GM12801 (cell line): ENCODE data around the gene LAMC3.

Experiments
- TF ChIP-seq, protein P1 (sequence below): IDR thresholded peaks from one replicate; pipeline ENCODE4 v1.5.1; 2011; ENCODE audit warnings: control low read depth; ENCODE audit not compliant: insufficient read length; ENCODE audit errors: extremely low read depth

The LAMC3 gene

DNA sequence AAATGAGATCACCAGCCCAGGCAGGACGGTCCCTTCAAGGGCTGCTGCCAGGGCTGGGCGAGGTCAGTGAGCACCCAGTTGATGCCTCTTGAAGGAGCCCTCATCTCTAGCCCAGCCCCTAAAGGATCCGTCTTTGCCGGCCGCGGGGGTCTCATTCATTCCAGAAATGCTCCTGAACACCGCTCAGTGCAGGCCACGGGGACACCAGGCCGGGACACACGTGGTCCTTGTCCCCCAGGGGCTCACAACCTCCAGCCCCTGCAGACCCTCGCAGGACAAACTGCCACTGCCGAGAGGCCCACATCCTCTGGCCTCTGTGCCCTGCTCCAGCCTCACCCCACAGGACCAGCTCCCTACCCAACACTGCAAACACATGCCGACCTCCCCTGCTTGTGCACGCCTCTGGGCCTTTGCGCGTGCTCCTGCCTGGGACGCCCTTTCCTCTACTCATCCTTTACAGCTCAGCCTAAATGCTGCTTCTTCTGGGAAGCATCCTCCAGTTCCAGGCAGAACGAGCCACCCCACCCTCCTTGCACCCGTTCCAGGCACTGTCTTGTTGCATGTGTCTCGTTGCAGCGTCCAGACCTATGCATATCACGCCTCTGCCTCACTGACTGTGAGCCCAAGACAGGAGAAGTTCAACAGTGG, 10.3 kb upstream of the LAMC3 start:
- TF ChIP-seq, protein P1, sequence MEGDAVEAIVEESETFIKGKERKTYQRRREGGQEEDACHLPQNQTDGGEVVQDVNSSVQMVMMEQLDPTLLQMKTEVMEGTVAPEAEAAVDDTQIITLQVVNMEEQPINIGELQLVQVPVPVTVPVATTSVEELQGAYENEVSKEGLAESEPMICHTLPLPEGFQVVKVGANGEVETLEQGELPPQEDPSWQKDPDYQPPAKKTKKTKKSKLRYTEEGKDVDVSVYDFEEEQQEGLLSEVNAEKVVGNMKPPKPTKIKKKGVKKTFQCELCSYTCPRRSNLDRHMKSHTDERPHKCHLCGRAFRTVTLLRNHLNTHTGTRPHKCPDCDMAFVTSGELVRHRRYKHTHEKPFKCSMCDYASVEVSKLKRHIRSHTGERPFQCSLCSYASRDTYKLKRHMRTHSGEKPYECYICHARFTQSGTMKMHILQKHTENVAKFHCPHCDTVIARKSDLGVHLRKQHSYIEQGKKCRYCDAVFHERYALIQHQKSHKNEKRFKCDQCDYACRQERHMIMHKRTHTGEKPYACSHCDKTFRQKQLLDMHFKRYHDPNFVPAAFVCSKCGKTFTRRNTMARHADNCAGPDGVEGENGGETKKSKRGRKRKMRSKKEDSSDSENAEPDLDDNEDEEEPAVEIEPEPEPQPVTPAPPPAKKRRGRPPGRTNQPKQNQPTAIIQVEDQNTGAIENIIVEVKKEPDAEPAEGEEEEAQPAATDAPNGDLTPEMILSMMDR, result no peak

DNA sequence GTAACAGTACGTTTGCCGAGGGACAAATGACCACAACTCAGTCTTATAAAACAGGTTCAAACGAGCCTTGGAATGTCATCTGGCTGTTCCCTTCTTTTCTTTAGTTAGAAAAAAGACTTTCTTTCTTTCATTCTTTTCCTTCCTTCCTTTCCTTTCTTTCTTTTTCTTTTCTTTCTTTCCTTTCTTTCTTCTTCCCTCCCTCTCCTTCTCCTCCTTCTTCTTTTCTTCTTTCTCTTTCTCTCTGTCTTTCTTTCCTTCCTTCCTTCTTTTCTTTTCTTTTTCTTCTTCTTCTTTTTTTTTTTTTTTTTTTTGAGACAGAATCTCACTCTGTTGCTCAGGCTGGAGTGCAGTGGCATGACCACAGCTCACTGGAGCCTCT, 9.7 kb upstream of the LAMC3 start:
- TF ChIP-seq, protein P1, result no peak

DNA sequence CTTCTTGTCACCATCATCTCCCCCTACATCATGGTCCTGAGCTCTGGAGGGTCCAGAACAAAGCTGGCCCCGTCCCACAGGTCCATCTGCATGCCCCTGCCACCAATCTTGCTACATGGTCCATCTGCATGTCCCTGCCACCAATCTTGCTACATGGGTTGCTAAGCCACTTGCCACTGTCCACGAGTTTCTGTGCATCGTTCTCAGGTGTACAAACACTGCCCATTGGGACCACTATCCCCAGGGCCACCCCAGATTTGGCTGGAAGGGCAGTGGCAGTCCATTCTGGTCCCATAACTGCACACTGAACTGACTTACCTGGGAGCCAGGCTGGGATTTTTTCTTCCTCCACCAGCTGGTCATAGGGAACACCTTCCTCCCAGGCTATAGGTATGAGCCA, 8.0 kb upstream of the LAMC3 start:
- TF ChIP-seq, protein P1, result no peak

DNA sequence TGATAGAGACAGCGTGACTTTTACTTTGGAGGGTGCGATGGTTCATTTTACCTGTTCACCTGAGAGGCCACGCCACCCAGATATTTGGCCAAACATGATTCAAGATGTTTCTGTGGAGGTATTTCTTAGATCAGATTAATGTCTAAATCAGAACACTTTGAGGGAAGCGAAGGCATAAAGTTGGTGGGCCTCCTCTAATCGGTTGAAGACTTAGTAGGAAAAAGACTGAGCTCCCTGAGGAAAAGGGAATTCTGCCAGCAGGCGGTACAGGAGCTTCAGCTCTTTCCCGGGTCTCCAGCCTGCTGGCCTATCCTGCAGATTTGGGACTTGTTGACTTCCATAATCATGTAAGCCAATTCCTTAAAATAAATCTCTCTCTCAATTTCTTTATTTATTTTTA, 7.0 kb upstream of the LAMC3 start:
- TF ChIP-seq, protein P1, result no peak

DNA sequence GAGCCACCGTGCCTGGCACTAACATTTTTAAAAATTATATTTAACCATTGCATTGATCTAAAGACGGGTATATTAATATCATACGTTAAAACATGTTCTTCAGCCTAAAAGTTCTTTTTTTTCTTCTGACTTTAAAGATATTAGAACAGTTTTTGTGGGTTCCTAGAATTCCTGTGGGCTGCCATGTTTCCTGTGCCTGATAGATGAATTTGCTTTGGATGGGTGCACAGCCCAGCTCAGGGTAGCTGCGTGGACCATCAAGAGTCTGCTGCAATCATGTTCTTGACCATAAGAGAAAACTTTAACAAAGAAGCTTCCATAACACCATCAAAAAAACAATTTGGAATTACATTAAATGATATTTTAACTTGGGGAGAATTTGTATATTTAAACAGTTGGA, 2.4 kb upstream of the LAMC3 start:
- TF ChIP-seq, protein P1, result no peak

DNA sequence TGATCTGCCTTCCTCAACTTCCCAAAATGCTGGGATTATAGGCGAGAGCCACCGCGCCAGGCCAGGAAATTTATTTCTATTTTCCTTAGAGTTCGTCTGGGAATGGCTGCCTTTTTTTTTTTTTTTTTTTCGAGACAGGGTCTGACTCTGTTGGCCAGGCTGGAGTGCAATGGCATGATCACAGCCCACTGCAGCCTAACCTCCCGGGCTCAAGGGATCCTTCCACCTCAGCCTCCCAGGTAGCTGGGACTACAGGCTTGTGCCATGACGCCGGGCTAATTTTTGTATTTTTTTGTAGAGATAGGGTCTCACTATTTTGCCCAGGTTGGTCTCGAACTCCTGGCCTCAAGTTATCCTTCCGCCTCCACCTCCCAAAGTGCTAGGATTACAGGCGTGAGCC, 888 bp upstream of the LAMC3 start:
- TF ChIP-seq, protein P1, result no peak

DNA sequence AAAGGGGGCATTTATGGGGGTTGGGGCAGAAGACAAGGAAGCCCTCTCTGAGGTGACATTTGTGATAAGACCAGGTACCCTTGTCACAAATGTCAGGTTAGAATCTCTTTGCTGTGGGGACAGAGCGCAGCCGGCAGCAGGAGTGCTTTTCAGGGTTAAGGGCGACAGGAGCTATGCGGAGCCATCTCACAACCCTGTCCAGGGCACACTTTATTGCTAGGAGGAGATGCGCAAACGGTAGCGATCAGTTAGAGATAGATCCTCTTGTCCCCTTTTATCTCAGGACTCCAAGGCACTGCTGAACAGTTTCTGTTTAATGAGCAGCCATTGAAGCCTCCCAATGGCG, 438 bp upstream of the LAMC3 start:
- TF ChIP-seq, protein P1, result no peak
